GM21447 (cell line): ENCODE measurements around the gene PRDM11.

Source experiments
- ATAC-seq: cut with Tn5 transposase; IDR thresholded peaks from one replicate; pipeline ENCODE4 v1.9.1; 2021; ENCODE audit not compliant: unreplicated experiment

PRDM11 gene

DNA sequence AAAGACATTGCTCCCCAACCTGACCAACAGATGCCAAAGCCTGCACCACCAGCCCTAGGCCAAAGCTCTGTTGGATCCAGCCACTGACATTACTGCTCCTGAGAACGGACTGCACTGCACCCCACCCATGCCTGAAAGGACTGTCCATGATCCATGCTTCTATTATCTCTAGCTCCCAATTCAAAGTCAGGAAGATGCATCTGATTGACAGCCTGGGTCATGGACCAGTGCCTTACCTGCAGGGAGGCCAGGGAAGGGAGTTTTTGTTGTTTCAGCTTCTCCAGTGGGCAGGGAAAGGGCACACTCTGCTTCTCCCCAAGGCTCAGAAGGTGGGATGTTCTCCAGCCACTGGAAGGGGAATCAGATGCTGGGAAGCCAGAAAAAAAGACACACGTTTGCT is 4.8 kb upstream of the PRDM11 start:
- ATAC-seq: no peak

- no peak for ATAC-seq
These were observed 4.0 kb upstream of the PRDM11 start for GRCh38 chr11:45142241-45143055.

DNA sequence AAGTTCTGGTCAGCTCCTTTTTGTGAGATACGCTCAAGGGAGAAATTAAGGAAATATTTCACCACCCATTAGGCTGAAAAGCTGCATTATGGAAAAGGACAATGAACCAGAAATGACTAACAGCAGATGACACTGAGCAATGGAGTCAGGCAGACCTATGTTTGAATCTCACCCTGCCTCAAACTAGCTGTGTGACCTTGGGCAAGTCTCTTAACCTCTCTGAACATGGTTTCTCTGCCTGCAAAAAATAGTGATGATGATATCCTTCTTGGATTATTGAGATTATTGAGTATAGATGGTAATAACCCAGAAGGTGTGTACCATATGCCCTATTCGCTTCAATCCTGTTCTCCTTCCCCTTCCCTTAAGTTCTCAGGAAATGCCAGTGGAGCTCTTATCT is 2.9 kb upstream of the PRDM11 start:
- no peak for ATAC-seq

DNA sequence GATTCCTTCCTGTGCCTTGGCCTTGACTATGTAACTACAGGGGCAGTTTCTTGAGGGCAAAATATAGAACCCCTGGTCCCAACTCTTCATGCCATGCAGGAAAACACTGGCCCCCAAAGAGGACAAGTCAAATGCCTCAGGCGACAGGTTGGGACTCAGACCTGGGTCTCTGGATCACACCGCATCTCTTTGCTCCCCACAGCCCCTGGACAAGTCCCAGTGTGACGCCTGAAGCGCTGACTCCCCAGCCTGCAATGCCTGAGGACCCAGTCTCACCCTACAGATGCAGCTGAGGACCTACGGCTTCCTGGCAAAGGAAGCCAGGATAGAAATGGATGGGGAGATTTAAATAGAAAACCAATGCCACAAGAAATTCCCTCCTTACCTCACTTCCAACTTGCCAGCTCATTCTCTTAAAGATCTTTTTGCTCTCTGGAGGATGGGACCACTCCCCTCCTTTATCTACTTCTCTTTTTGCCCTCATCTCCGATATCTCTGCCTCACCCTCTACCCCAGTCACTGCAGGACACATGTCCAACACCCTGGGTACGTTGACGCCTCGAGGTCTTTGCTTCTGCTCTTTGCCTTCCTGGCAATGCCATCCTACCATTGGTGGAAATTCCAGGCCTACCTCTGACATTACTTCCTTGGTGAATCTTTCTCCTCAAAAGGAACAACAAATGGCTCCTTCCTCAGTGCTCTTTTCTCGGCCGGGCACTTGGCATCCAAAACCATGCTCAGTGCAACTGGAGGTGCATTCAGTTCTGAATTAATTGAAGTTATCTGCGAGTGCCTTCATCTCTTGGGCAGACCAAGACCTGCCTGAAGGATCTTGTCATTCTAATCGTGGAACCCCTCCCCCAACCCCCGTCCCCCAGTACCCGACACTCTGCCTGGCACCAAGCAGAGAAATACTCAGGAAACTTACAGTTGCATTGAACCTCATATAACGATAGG is 2.0 kb upstream of the PRDM11 start:
- no peak for ATAC-seq

GRCh38 chr11:45145083-45145378 is 1.4 kb upstream of the PRDM11 start:
- ATAC-seq: no peak

- ATAC-seq: no peak
These were observed 914 bp upstream of the PRDM11 start for GRCh38 chr11:45145379-45146071.

GRCh38 chr11:45147017-45147728 is 734 bp downstream of the PRDM11 start:
- ATAC-seq: peak; percentile 97

DNA sequence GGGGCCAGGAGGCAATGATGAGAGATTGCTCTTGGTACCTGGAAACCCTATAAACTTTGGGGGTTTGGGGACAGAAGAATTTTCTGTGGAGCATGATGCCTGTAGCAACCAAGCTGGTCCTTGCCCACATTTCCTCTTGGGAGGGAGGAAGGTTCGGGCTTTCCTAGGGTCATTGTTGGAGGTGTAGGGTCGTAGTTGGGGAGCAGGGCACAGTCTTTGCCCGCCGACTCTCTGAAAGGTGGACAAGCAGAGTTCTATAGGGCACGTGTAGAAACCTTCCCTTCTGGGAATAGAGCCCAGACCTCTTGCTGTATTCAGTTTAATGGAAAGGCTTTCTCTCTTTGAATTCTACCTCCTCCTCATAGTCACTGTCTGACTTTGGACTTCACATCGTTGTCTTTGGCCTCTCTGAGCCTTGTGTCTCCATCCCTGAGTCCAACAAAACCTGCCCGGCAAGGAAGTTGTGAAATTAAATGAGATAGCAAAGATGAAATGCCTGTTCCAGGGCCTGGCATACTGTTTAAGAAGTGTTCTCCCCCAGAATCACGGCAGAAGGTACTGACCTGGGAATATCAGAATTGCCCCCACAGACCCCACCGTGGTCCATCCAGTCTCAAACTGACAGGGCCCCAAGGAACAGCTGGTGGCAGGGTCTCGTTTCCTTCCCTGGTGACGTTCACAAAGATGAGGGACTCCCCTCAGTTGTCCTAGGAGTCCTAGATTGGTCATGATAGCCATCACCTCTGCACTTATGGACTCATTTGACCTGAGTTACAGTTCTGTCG is 1.6 kb downstream of the PRDM11 start:
- ATAC-seq: no peak

- ATAC-seq: no peak
These were observed 3.1 kb downstream of the PRDM11 start for GRCh38 chr11:45149483-45150056.

DNA sequence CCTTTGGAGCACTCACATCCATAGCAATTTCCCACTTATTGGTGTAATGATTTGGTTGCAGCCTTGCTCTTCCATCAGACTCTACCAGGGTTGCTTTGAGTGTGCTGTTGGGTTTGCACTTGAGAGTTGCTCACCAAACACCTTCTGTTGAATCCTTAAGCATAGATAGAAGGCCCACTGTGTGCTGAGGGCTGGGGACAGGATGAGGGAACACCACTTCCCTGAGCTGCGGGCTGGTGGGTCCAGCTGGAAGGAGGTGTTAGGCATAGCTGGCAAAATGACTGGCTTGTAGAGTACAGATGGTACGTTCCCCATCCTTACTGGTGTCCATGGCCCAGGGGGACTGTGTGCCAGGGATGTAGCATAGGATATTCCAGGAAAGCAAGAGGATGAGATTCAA is 3.9 kb downstream of the PRDM11 start:
- ATAC-seq: no peak

DNA sequence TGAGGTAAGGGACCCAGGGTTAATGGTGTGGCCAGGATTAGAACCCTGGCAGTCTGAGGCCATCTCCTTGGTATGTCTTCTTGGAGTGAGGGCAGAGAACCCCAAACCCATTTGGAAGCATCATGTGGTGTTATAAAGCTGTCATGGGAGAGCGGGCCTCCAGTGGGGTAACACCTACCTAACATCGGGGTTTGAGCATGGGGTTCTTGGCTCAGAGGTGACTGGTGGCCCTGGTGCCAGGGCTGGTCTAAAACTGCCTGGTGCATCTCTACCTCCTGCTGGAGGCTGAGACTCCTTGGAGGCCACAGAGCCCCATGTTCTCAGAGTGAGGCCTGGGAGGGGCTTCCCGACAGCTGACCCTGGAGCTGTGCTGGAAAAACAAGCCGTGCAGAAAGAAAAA is 4.5 kb downstream of the PRDM11 start:
- no peak for ATAC-seq

GRCh38 chr11:45151362-45151982 is 5.0 kb downstream of the PRDM11 start:
- no peak for ATAC-seq

DNA sequence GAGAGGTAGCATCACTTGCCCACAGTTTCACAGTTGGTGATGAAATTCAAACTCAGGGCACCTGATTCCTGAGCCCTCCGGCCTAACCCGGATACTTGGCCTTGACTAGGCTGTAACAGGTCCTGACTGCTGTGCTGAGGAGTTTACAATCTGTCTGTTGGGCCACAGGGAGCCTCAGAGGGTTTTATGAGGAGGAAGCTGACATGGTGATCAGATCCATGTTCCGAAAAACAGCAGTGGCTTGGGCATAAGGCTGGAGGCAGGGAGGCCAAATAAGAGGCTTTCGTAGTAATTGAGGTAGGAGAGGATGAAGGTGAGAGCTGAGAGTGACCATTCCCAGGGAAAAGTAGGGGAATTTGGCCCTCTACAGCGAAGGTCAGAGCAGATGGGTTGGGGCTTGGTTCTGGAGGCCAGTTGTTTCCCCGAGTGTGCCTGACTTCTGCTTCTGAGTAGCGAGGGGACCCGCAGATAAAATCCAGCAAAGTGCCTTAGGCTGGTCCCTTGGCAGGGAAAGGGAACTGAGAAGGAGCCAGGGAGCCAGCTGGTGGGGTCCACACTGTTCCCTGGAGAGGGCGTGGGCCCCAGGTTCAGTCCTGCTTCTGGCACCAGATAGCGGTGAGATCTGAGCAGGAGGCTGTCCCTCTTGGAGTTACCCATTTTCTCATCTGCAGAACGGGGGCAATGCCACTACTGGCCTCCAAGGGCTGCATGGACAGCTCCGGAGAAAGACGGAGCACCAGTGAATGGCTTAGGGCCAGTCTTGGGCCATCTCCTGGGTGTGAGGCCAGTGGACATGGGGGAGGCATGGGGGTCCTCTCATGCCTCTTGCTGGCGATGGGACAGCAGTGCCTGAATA is 6.5 kb downstream of the PRDM11 start:
- ATAC-seq: no peak

DNA sequence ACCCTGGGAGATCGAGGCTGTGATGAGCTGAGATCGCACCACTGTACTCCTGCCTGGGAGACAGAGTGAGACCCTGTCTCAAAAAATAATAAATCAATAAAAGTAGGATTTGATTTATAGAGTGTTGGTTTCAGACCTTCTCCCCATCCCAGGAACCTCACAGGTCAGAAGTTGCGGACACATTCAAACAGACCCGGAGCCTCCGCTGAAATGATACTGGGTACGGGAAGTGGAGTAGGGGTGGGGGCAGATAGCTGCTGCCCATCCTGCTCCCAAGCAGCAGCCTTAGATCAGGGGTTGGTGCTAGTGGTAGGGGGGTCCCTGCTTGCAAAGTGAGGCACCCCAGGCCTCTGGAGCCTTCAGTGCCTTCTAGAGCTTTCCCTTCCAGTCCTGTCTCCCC is 7.8 kb downstream of the PRDM11 start:
- no peak for ATAC-seq

- ATAC-seq: no peak
These were observed 8.7 kb downstream of the PRDM11 start for GRCh38 chr11:45155058-45155551.

DNA sequence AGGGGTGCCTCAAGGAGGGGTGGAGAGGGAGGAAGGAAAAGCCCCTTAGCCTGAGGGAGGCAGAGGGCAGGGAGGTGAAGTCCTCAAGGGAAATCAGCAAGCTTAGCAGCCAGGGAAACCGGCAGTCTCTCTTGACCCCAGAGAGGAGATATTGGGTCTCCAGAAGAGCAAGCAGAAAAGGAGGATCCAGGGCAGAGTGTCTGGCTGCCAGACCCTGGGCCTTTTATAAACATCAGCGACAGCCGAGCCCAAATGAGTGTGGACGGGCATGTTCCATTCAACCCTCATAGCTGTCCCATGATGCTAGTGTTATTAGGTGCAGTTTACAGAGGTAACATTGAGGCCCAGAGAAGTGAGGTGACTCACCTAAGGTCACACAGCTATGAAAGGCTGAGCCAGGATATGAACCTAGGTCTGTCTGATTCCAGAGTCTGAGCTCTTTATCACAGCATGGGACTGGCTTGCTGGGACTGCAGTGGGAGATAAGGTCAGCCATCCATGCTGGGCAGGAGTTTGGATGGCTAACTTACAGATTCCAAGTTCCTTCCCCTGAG is 9.3 kb downstream of the PRDM11 start:
- no peak for ATAC-seq

DNA sequence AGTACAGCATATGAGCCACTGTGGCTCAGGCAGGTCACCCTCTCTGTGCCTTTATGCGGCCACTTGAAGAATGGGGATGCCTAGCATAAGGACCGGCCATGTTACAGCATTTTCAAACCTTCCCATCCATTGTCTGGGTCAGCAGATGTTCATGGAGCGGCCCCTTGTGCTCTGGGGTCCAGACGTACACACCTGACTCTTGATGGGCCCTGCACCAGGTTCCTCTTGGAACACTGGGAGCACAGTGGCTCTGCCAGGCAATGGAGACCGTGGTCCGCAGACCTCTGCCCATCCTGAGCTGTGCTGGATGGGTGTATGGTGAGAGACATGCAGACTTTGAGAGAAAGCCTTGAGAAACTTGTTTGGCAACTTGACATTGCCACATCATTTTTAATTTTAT is 9.8 kb downstream of the PRDM11 start:
- no peak for ATAC-seq

DNA sequence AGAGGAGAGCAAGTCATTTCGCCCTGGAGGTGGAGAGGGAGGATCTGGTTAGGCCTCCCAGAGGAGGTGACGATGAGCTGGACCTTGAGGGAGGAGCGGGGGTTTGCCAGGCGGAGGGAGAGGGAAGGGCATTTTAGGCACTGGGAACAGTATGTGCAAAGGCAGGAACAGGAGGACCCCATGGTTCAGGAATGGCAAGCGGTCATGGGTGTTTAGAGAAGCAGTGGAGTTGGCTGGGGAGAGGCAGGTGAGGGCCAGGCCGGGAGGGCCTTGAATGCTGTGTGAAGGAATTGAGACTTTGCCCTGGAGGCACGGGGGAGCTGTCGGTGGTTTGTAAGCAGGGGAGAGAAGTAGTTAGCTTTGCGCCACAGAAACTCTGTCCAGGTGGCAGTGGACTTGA is 10.3 kb downstream of the PRDM11 start:
- no peak for ATAC-seq
